ENCODE data around the gene DDX17. TPM values are rescaled to one million over a fixed set of nuclear protein-coding genes. Genes with fewer than 3 reads are reported as not detected.

DDX17 gene
- total RNA-seq, 1 experiment from 2014 or later: 529 TPM

GRCh38 chr22:38540701-38541100 is 34.6 kb upstream of the DDX17 start:
- no peaks in the 10 kb centered on the region for H3K23me2 ChIP-seq (ENCODE audit: insufficient read length, low read depth, low read length, poor library complexity, severe bottlenecking)
- no peaks in the 10 kb centered on the region for H3K27me3 ChIP-seq (ENCODE audit: insufficient read depth, low read length)
- H2AK5ac ChIP-seq (ENCODE audit: insufficient read length, low read length): no peak overlapping the region
- no peaks in the 10 kb centered on the region for H3K9me3 ChIP-seq (ENCODE audit: control insufficient read depth, low read depth, low read length)
- no peak overlapping the region for H2BK120ac ChIP-seq (ENCODE audit: low read depth, low read length, poor library complexity, severe bottlenecking)
- TF ChIP-seq CTCF (conservative IDR thresholded peaks at IDR 0.05): no peak
- H3K79me1 ChIP-seq (ENCODE audit: insufficient read depth, low read depth, low read length, poor library complexity, severe bottlenecking): no peaks in the 10 kb centered on the region
- no peak overlapping the region for H3K14ac ChIP-seq (ENCODE audit: insufficient read depth, low read length)
- H3K4me2 ChIP-seq (ENCODE audit: insufficient read depth, insufficient read length, low read length): no peak overlapping the region
- Mint-ChIP-seq H3K27me3 (ENCODE audit: low read depth) (no peaks in the 10 kb centered on the region), H3K9me3 (peaks cover 7 to 20% of the 10 kb centered on the region in 2 experiments; a peak in 4 of 5 replicates), H3K4me3 (no peak overlapping the region), H3K36me3 (ENCODE audit: insufficient read depth in 1 of 3, low read depth in 3 of 3) (peaks cover 10 to 21% (median 12%) of the 10 kb centered on the region in 3 experiments), H3K4me1 (peaks cover 5 to 8% of the 10 kb centered on the region in 2 experiments; a peak in 2 of 4 replicates), H3K27ac (no peak overlapping the region)
- no peak overlapping the region for H2BK20ac ChIP-seq (ENCODE audit: low read depth, low read length, poor library complexity, severe bottlenecking)
- no peak overlapping the region for H3T11ph ChIP-seq (ENCODE audit: low read length)
- no peak overlapping the region for H3K9ac ChIP-seq (ENCODE audit: extremely low read depth, insufficient read length, low read length)
- H3K4me1 ChIP-seq (ENCODE audit: insufficient read depth, low read length): no peaks in the 10 kb centered on the region
- H3K27ac ChIP-seq (ENCODE audit: insufficient read length, low read depth, low read length): no peak overlapping the region
- H4K20me1 ChIP-seq (ENCODE audit: control insufficient read depth, insufficient read depth, insufficient read length): no peaks in the 10 kb centered on the region
- WGBS (ENCODE audit: extremely low coverage, insufficient read length, low lambda C conversion rate): no CpG with 5 or more reads among the region's 2 CpGs
- H2AFZ ChIP-seq (ENCODE audit: low read length): no peak overlapping the region
- no peaks in the 10 kb centered on the region for H3K79me2 ChIP-seq (ENCODE audit: insufficient read depth, low read length)
- no peak overlapping the region for H3K56ac ChIP-seq (ENCODE audit: insufficient read length, low read depth, low read length)
- DNase-seq: no peak
- no peak overlapping the region for H3K4ac ChIP-seq (ENCODE audit: low read depth, low read length)
- H3K18ac ChIP-seq (ENCODE audit: insufficient read length, low read depth, low read length): no peak overlapping the region
- no peak overlapping the region for H4K5ac ChIP-seq (ENCODE audit: insufficient read length, low read depth, low read length)
- no peak overlapping the region for H2BK12ac ChIP-seq (ENCODE audit: insufficient read length, low read depth, low read length)
- no peak overlapping the region for H3K23ac ChIP-seq (ENCODE audit: insufficient read length, low read depth, low read length)
- no peak overlapping the region for H2BK15ac ChIP-seq (ENCODE audit: low read depth, low read length)
- no peak overlapping the region for H4K8ac ChIP-seq (replicated peaks; ENCODE audit: insufficient read length, low read depth, low read length)
- no peak overlapping the region for H4K91ac ChIP-seq (ENCODE audit: insufficient read length, low read depth, low read length)
- H2BK5ac ChIP-seq (ENCODE audit: insufficient read length, low read length): no peak overlapping the region
